Heart left ventricle (tissue), 16 donors: ENCODE results near the gene MPPED1. TPM values are rescaled to one million over a fixed set of nuclear protein-coding genes. Genes with fewer than 3 reads are reported as not detected.
A peak's percentile ranks its signal among the peaks of the same experiment; 100 is the strongest.

ENCODE experiments used
- ATAC-seq, 4 donors: fragments of 200-7000 bp; cut with Tn5 transposase; one replicate each; pipeline ENCODE4 v1.9.1; 2020 to 2022; ENCODE audit warnings: moderate library complexity in 4 of 4, mild to moderate bottlenecking in 3 of 4, moderate number of reproducible peaks in 1 of 4
- DNase-seq, 5 donors: peaks; one replicate each; pipeline ENCODE4 v3.0.0-alpha.2; 2020
- H3K27ac ChIP-seq, 12 donors: fragments of 200-600 bp; sonication (generic) in 4 of 12; one replicate each; pipeline versions ENCODE4 v1.5.0 to v1.8.0; 2016 to 2022; ENCODE audit warnings: mild to moderate bottlenecking in 2 of 12
- H3K27me3 ChIP-seq, 9 donors: fragments of 200-600 bp; sonication (generic) in 2 of 9; one replicate each; pipeline versions ENCODE4 v1.5.1 to v1.8.0; 2016 to 2022; ENCODE audit warnings: mild to moderate bottlenecking in 3 of 9
- H3K36me3 ChIP-seq, 9 donors: fragments of 200-600 bp; sonication (generic) in 2 of 9; one replicate each; pipeline versions ENCODE4 v1.5.0 to v1.8.0; 2018 to 2022; ENCODE audit warnings: mild to moderate bottlenecking in 2 of 9
- H3K4me1 ChIP-seq, 12 donors: fragments of 200-600 bp; sonication (generic) in 4 of 12; one replicate each; pipeline versions ENCODE4 v1.5.0 to v1.8.0; 2016 to 2022; ENCODE audit warnings: mild to moderate bottlenecking in 3 of 12
- H3K4me3 ChIP-seq, 12 donors: fragments of 200-600 bp; sonication (generic) in 4 of 12; one replicate each; pipeline versions ENCODE4 v1.5.0 to v1.8.0; 2017 to 2022; ENCODE audit warnings: mild to moderate bottlenecking in 9 of 12, moderate library complexity in 4 of 12
- H3K9me3 ChIP-seq, 12 donors: fragments of 200-600 bp; sonication (generic) in 4 of 12; one replicate each; pipeline versions ENCODE4 v1.5.0 to v1.8.0; 2016 to 2022; ENCODE audit warnings: mild to moderate bottlenecking in 1 of 12
- CTCF ChIP-seq, 12 donors: fragments of 200-600 bp; sonication (generic) in 4 of 12; IDR thresholded peaks; one replicate each; pipeline versions ENCODE4 v1.5.0 to v1.8.0; 2018 to 2022; ENCODE audit warnings: antibody characterized with exemption in 12 of 12, mild to moderate bottlenecking in 5 of 12
- POLR2A ChIP-seq, 2 donors: fragments of 450-650 bp; IDR thresholded peaks; one replicate each; pipeline ENCODE4 v1.6.1; 2017; ENCODE audit warnings: antibody characterized with exemption in 2 of 2, mild to moderate bottlenecking in 2 of 2, moderate library complexity in 2 of 2
- WGBS, 4 donors: extraction: QIAGEN DNeasy Blood & Tissue Kit in 2 of 4; methylation state at CpG; one replicate each; pipeline versions ENCODE4 v1.1.5 to v1.1.7; 2013 to 2018; 5-methylcytosine and 5-hydroxymethylcytosine counted together
- intact Hi-C, 10 donors: fragments of 100-400 bp; cut with DNase I; formaldehyde crosslinking; loops; one replicate each; pipeline versions ENCODE4 v1.11.1 to v1.14.2; 2022
- polyA plus RNA-seq, 2 donors: library from polyadenylated mRNA; stranded (reverse); fragments of 200-250 nt; gene quantifications; one replicate each; pipeline ENCODE4 v1.2.3, GENCODE V29; 2013
- total RNA-seq, 9 donors: library from RNA; depleted of rRNA in 2 of 9; stranded (reverse); fragments of >200 nt in 2 of 9; fragmentation: NEBNext Ultra II Directional in 3 of 9; extraction: Animal tissue kit (Norgen Biotek cat#: 25700) in 3 of 9; gene quantifications; one replicate each; pipeline versions ENCODE4 v1.1.0 to v1.2.4, GENCODE V29; 2016 to 2023
- donor health status: ischemic (EF 13 %, LVEDD 7.1; RV severe dilation, severe dysfunction).
- donor health status: healthy with polysubstance abuse.
- donor health status: DM: no; HTN: yes; CAD: no.
- donor health status: DM: no; HTN: no; CAD: no.
- donor health status: ischemic (EF 25% LVEDD 6.9; RV normal size, moderate dysfunction).
- donor health status: ischemic (EF 25% LVEDD 5.7; RV mildly dilated, moderate dysfunction).
- donor health status: healthy.
- donor health status: DM: yes; HTN: yes; CAD: no.
- donor health status: ischemic (EF 35%, LVEDD 5.7; RV mildly dilated, moderate dysfunction).
- donor health status: nonischemic (EF 11% LVEDD 7.7; RV severe dilation, severe dysfunction).
- donor health status: DM: yes; HTN: yes; CAD: no.
- donor health status: PGD.
- donor health status: ischemic (EF 29% LVEDD 5.4; RV normal size, mild dysfunction).
- donor health status: nonischemic (EF 23%, LVEDD 6.1; RV moderate dilation, normal function).

The MPPED1 gene
- total and polyA plus RNA-seq, 11 donors = 0.12 TPM; not detected in 10

DNA sequence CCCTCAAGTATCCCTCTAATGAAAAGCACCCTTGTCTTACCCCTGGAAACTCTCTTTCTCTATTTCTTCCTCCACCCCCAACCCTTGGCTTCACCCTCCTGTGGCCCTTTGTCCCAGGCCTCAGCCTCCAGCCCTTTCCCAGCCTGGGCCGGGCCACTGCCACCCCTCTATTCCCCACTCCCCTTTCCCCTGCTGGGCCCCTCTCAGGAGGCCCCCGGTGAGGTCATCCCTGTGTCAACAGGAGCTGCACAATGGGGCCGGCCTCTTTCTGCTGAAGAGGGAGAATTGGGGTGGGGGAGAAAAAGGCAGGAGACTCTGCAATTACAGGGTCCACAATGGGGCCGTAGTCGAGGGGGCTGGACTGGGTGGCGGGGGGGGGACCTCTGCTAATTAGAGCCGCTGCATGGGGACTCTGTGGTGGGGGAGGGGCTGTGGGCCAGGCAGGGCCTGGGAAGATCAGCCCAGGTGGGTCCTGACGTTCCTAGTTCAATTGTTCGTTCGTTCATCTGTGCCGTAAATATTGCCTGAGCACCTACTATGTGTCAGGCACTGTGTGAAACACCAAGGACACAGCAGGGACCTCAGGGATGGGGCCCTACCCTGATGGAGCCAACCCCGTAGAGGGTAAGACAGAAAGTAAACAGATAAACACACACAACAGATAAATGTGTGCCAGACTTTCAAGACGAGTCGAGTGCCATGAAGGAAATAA, 18.5 kb upstream of the MPPED1 start:
- intact Hi-C loops = loop anchor here in 2 of 10 donors (5.0 to 10.0 kb wide), 2 partner anchors 432 to 1234 kb away; no protein-coding TSS in a partner anchor
- TF ChIP-seq CTCF (IDR thresholded peaks at IDR 0.05) (no peak), POLR2A (IDR thresholded peaks at IDR 0.05) (no peak)

DNA sequence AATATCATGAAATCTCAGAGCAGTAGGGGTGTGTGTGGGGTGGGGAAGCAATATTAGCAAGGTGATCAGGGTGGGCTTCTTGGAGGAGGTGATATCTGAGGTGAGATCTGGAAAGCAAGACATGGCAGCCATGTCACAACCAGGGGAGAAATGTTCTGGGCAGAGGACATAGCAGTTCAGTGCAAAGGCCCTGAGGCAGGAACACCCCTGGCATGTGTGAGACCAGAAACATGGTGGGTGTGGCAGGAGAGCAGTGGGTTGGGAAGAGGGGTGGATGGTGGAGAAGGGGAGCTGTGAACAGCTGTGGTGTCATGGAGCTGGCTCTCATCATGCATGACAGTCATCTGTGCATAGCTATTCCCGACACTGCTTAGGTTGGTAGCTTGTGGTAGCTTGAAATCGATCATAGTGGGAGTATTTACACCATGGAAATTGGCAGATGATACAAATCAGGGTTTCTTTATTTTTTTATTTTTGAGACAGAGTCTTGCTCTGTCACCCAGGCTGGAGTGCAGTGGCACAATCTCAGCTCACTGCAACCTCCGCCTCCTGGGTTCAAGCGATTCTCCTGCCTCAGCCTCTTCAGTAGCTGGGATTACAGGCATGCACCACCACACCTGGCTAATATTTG, 17.9 kb upstream of the MPPED1 start:
- Histone ChIP-seq H3K4me1 (no peaks in the 10 kb centered on the region), H3K4me3 (no peak overlapping the region), H3K9me3 (no peaks in the 10 kb centered on the region), H3K27ac (no peak overlapping the region), H3K36me3 (no peaks in the 10 kb centered on the region), H3K27me3 (peaks cover 0 to under 1% (median 0%) of the 10 kb centered on the region in 9 donors)
- DNase-seq = peak in 1 of 5 donors; percentile 8
- ATAC-seq = no peak
- no peak for TF ChIP-seq CTCF (IDR thresholded peaks at IDR 0.05)
- TF ChIP-seq POLR2A (IDR thresholded peaks at IDR 0.05) = no peak
- intact Hi-C loops = loop anchor here in 2 of 10 donors (5.0 to 10.0 kb wide), 2 partner anchors 431 to 1233 kb away; no protein-coding TSS in a partner anchor
- 92 to 96% (median 95%) methylated on average over 4 of the region's 4 CpGs for WGBS, 4 donors

More for the DNA sequence above, 18.5 kb upstream of the MPPED1 start:
- DNase-seq = peak in 1 of 5 donors; percentile 24
- WGBS, 4 donors = 53 to 65% (median 62%) methylated on average over 14 of the region's 14 CpGs
- Histone ChIP-seq H3K4me3 (no peak overlapping the region), H3K36me3 (no peaks in the 10 kb centered on the region), H3K27me3 (peaks cover 0 to 5% (median 0%) of the 10 kb centered on the region in 9 donors), H3K9me3 (no peaks in the 10 kb centered on the region), H3K27ac (no peak overlapping the region), H3K4me1 (peaks cover 0 to 2% (median 0%) of the 10 kb centered on the region in 12 donors)
- ATAC-seq = no peak

GRCh38 chr22:43395086-43395695, 16.6 kb upstream of the MPPED1 start:
- no peak for TF ChIP-seq CTCF (IDR thresholded peaks at IDR 0.05)
- no peak for TF ChIP-seq POLR2A (IDR thresholded peaks at IDR 0.05)
- intact Hi-C loops = loop anchor here in 1 of 10 donors (10.0 kb wide), 1 partner anchor 430 kb away; no protein-coding TSS in a partner anchor
- Histone ChIP-seq H3K36me3 (no peaks in the 10 kb centered on the region), H3K4me1 (no peaks in the 10 kb centered on the region), H3K4me3 (no peak overlapping the region), H3K27ac (no peak overlapping the region), H3K9me3 (no peaks in the 10 kb centered on the region), H3K27me3 (peaks cover 0 to 6% (median 0%) of the 10 kb centered on the region in 9 donors)
- DNase-seq = peak in 1 of 5 donors; percentile 28
- 28 to 48% (median 43%) methylated on average over 4 to 9 of the region's 9 CpGs for WGBS, 4 donors
- ATAC-seq = no peak
